GM19397 (cell line): Measurements from ENCODE around the gene HSF5.
"Not testable (repeated sequence)": the region's sequence is repeated elsewhere in the genome, so short reads cannot be mapped to it uniquely, and the experiment has no call there.

Experiments
- ATAC-seq: cut with Tn5 transposase; IDR thresholded peaks from one replicate; pipeline ENCODE4 v1.9.1; 2021; ENCODE audit warnings: mild to moderate bottlenecking, moderate library complexity; ENCODE audit not compliant: unreplicated experiment

HSF5 gene

GRCh38 chr17:58415371-58416055 is 72.7 kb downstream of the HSF5 start:
- no peak for ATAC-seq

DNA sequence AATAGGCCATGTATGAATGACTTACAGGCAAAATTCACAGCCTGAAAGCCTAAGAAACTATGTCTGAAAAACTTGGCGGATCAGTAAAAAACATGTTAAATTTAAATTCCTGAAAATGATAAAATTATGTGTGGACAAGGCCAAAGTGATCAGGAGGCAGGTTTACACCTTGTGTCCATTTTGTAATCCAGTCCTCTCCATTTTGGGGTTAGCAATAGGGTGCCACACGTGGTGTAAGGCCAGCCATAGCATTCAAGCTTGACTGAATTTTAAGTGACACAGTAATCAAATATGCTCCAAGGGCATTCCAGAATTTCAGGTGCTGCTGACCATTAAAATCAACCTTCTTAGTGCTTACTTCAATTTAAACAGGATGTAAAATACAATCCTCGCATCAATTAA is 73.6 kb downstream of the HSF5 start:
- ATAC-seq: no peak

GRCh38 chr17:58413684-58414083 is 74.5 kb downstream of the HSF5 start:
- ATAC-seq: no peak

GRCh38 chr17:58412961-58413586 is 75.1 kb downstream of the HSF5 start:
- ATAC-seq: no peak

DNA sequence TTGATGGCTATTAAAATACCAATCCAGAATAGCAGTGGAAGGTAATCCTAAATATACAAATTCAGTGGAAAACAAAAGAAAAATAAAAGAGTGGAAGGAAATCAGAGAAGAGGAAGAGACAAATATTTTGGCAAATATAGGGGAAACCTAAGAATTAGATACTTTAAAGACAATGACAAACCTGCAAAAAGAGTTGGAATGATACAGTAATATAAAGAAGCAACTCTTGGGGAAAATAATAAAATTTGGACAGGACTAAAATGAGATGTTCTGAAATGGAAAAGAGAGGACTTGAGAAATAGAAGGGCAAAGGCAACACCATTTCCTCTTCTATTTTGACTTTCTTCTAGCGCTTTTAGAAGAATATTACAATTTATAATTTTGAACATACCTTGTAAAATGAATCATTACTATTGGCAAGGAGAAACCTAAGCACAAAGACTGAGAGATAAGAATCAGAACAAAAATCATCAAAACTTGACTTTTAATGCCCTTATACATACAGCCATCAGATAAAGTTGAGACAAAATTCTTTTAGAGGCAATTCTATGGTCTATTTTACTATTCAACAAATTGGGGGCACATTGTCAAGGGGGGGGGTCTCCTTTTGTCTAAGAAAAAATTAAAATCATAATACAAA is 76.0 kb downstream of the HSF5 start:
- ATAC-seq: no peak

DNA sequence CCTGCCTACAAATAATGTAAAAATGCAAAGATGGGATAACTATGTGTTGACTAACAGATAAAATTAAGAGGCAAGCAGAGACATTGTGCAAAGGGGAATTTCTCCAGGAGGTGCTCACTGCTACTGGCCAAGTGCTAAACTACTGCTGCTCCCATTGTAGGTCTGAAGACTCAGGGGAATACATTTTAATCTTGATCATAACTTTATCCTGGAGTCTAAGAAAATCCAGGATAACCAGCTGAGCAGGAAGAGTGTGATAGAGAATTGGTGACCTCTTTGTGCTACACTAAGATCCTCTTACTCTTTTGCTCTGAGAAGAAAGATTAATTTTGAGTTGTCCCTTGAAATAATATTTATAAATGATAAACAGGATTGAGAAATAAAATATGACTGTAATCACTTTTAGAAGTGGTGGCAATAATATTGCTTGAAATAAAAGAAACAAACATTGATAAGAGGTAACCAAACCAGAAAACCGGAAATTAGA is 76.8 kb downstream of the HSF5 start:
- ATAC-seq: no peak

- no peak for ATAC-seq
Observed at GRCh38 chr17:58410714-58411407, 77.3 kb downstream of the HSF5 start.

- ATAC-seq: no peak
Observed at GRCh38 chr17:58409432-58409831, 78.8 kb downstream of the HSF5 start.

DNA sequence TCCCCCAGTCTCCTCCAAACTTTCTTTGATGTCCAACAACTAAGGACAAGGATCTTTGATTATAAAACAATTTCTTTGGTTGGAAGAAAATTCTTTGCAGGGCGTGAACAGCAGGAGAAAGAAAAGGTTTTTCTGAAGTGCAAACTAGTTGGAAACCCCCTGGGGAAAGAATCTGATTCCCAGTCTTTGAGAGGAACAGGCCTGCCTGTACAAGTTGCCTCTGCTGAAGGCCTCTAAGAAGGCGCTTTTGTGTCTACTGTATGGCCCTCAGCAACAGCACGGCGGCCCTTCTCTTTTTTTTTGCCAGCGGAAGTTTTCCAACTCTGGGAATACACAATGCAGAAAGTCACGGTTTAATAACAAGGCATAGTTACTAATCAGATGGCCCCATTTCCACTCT is 84.9 kb downstream of the HSF5 start:
- ATAC-seq: no peak

- no peak for ATAC-seq
Observed at GRCh38 chr17:58402679-58403078, 85.5 kb downstream of the HSF5 start.

GRCh38 chr17:58402047-58402446 is 86.2 kb downstream of the HSF5 start:
- ATAC-seq: no peak

DNA sequence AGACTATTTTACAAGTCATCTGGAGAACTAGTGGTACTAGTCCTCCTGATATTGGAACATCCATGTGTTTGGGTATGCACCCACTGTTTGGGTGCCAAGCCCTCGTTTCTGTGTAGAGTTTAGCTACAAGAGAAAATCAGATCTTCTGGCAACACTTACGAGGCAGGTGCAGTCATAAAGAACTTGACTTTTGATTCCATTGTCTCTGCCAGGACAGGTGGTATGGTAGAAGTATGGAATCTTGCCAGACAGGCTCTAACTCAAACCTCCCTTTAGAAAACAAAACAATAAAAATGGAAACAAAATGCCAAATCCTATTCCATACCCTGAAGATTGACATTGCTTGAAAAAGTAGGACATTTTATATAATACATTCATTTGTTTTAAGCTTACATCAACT is 86.9 kb downstream of the HSF5 start:
- ATAC-seq: no peak

- ATAC-seq: no peak
Observed at GRCh38 chr17:58400826-58401225, 87.4 kb downstream of the HSF5 start.

DNA sequence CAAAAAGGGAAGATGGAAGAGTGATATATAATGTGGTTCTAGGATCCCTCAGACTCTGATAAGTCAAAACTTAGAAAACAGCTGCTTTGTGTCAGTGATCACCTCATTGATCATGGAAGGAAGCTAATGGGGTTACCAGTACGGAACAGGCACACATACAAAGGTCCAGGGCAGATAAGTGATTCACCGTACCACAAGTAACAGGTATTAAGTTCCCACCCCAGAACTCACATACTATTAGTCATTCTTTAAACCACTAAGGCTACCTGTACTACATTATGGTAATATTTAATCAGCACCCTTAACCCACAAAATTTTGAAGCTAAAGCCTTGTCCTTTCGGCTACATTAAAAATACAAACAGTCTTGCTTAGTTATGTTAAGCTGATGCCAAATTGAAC is 88.2 kb downstream of the HSF5 start:
- no peak for ATAC-seq

DNA sequence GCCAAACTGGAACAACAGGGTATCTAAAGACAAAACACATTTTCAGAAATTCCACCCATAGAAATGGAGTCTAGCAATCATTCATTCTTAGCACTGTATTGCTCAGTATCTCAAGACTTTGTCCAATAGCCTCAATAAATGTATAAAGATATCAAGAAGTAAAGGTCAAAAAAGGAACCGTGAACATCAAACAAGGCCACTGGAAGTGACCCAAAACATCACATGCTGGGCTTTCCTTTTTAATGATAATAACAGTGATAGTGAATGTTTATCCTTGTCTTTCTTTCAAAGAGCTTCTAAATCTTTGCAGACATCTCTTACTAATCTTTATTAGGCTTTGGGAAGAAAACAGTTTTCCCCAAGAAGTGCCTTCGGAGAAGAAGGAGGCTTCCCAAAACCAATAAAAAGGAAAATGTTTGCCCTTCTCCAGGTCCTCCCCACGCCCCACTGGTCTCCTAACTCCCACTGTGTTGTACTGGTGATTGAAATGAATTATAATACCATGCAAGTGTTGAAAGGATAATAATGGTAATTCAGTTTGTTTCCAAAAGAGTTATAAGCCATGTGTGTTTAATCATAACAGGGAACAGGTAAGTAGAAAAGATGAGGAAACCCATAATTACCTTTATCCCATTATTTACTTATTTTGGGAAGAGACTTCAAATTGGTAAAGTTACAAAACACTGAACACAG is 89.5 kb downstream of the HSF5 start:
- no peak for ATAC-seq

- ATAC-seq: not testable (repeated sequence)
Observed at GRCh38 chr17:58397421-58397820, 90.8 kb downstream of the HSF5 start.

GRCh38 chr17:58396173-58396572 is 92.0 kb downstream of the HSF5 start:
- no peak for ATAC-seq

DNA sequence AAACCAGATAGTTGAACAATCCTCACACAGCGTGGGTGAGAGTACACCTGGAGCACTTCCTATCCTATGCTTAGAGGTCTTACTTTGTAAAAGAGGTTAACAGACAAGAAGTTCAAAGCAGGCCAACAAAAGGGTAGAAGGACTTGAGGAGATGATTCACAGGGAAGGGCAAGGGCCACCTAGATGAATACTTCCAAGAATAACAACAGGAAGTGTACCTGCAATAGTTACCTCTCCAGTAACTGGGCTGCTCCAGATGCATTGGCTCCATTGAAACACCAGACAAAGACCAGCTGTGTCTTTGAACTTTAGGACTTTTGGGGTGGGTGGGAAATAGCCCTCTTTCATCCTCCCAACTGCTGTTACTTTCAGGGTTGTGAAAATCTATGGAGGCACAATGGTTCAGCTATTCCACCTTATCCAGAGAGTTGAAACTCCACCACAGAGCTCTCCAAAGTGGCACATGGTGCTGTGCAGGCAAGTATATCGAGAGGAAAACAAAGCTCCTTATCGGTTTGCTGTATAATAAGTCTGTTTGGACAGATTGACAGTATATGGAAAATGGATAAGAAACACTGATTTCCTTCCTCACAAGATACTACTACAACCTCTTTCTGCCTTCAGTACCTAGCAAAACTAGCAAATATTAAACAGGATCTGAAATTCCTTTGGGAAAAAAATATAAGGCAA is 93.5 kb downstream of the HSF5 start:
- no peak for ATAC-seq

DNA sequence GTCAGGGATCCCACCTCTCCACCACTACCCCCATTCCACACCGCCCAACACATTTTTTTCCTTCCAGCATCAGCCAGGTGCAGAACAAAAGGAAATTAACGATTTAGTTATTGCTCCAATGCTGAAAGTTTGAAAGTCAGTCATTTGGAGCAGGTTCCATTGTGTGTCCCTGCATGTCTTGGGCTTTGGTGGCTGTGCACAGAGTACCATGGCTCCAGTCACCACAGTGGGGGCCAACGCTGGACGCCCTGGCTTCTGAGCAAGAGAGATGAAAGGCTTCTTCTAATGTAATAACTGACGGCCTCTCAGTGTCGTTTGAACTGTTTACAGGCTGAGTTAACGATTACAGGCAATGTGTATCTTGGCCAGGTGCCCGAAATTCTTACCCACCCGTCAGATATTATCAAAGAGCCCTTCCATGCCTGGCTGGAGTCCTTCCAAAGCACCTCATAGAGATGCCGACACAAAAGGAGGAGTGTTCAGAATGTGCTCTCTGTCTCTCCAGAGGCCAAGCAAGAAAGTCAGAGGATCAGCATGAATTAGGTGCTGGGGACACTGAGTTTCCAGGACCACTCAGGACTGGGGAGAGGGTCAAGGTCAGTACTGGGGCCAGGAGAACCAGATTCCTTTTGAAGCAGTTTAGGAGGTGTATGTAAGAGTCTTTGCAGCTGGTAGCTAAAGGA is 96.8 kb downstream of the HSF5 start:
- no peak for ATAC-seq

GRCh38 chr17:58390884-58391283 is 97.3 kb downstream of the HSF5 start:
- no peak for ATAC-seq
